Measurements from ENCODE around the gene RCAN3.

GRCh38 chr1:24481101-24481500, 21.5 kb upstream of the RCAN3 start:
- TF ChIP-seq CTCF (IDR thresholded peaks at IDR 0.05) = no peak
- no peak for TF ChIP-seq ZFX (IDR thresholded peaks at IDR 0.05; ENCODE audit: borderline replicate concordance)

Data from 22Rv1 (cell line).